WTC11 (cell line): Measurements from ENCODE around the gene CRYBB2. TPM values are rescaled to one million over a fixed set of nuclear protein-coding genes. Genes with fewer than 3 reads are reported as not detected.

ENCODE experiments used
- ATAC-seq: fragments of 200-7000 bp; cut with Tn5 transposase; 2 replicates; pipeline ENCODE4 v1.10.0; 2021; ENCODE audit warnings: mild to moderate bottlenecking, moderate library complexity
- CTCF ChIA-PET: fragments of 300-600 bp; sonication (Branson Sonifier 250); formaldehyde crosslinking; loops from one replicate; lab custom pipeline; 2021; ENCODE audit warnings: antibody characterized with exemption; lab: Charles Lee
- POLR2A ChIA-PET: fragments of 350-600 bp; sonication (Branson Sonifier 250); formaldehyde crosslinking; loops from one replicate; lab custom pipeline; 2021; ENCODE audit warnings: antibody characterized with exemption; lab: Charles Lee
- DNase-seq: peaks from one replicate; pipeline ENCODE4 v3.0.0; 2021; ENCODE audit warnings: low spot score
- H3K27ac Mint-ChIP-seq: 2 replicates; pipeline ENCODE4 v1.8.0; 2021; ENCODE audit warnings: mixed read lengths
- H3K27me3 Mint-ChIP-seq: 2 replicates; pipeline ENCODE4 v1.8.0; 2021; ENCODE audit warnings: low read depth, mild to moderate bottlenecking, moderate library complexity, mixed read lengths
- H3K36me3 Mint-ChIP-seq: 2 replicates; pipeline ENCODE4 v1.8.0; 2021; ENCODE audit warnings: mixed read lengths
- H3K4me1 Mint-ChIP-seq: 2 replicates; pipeline ENCODE4 v1.8.0; 2022; ENCODE audit warnings: mixed read lengths
- H3K4me3 Mint-ChIP-seq: 2 replicates; pipeline ENCODE4 v1.8.0; 2021; ENCODE audit warnings: mild to moderate bottlenecking, moderate library complexity, mixed read lengths
- H3K9me3 Mint-ChIP-seq: 2 replicates; pipeline ENCODE4 v1.8.0; 2021; ENCODE audit warnings: mixed read lengths
- CREB1 ChIP-seq: sonication (generic); formaldehyde crosslinking; IDR thresholded peaks from 2 replicates; pipeline ENCODE4 v1.8.0; 2023; ENCODE audit warnings: mild to moderate bottlenecking, missing genetic modification reagents
- E2F1 ChIP-seq: sonication (generic); formaldehyde crosslinking; IDR thresholded peaks from 2 replicates; pipeline ENCODE4 v1.8.0; 2022; ENCODE audit warnings: mild to moderate bottlenecking, missing genetic modification reagents
- FOXJ3 ChIP-seq: sonication (generic); formaldehyde crosslinking; IDR thresholded peaks from 2 replicates; pipeline ENCODE4 v1.9.0; 2021; ENCODE audit warnings: missing genetic modification reagents, mild to moderate bottlenecking, borderline replicate concordance
- FOXP1 ChIP-seq: sonication (generic); formaldehyde crosslinking; IDR thresholded peaks from 2 replicates; pipeline ENCODE4 v1.8.0; 2022; ENCODE audit warnings: missing genetic modification reagents, mild to moderate bottlenecking, moderate library complexity, borderline replicate concordance
- HMGA2 ChIP-seq: fragments of 250-450 bp; sonication (Bioruptor Pico); IDR thresholded peaks from 2 replicates; pipeline ENCODE4 v1.4.0; 2021; ENCODE audit warnings: mild to moderate bottlenecking, moderate library complexity
- JUN ChIP-seq: sonication (generic); formaldehyde crosslinking; IDR thresholded peaks from 2 replicates; pipeline ENCODE4 v1.8.0; 2023; ENCODE audit warnings: mild to moderate bottlenecking, missing genetic modification reagents
- KAT7 ChIP-seq: sonication (generic); formaldehyde crosslinking; IDR thresholded peaks from 2 replicates; pipeline ENCODE4 v1.8.1; 2023; ENCODE audit warnings: missing genetic modification reagents, mild to moderate bottlenecking, borderline replicate concordance
- NR3C1 ChIP-seq: sonication (generic); formaldehyde crosslinking; conservative IDR thresholded peaks from 2 replicates; pipeline ENCODE4 v1.8.1; 2023; ENCODE audit warnings: low read depth, mild to moderate bottlenecking, missing genetic modification reagents
- PRDM15 ChIP-seq: sonication (generic); formaldehyde crosslinking; IDR thresholded peaks from 2 replicates; pipeline ENCODE4 v1.8.0; 2022; ENCODE audit warnings: missing genetic modification reagents
- RORB ChIP-seq: fragments of 250-450 bp; sonication (Bioruptor Pico); IDR thresholded peaks from 2 replicates; pipeline ENCODE4 v1.9.0; 2021; ENCODE audit warnings: mild to moderate bottlenecking
- TP53 ChIP-seq: sonication (generic); formaldehyde crosslinking; IDR thresholded peaks from 2 replicates; pipeline ENCODE4 v1.8.1; 2023; ENCODE audit warnings: mild to moderate bottlenecking, missing genetic modification reagents
- ZNF219 ChIP-seq: sonication (generic); formaldehyde crosslinking; IDR thresholded peaks from 2 replicates; pipeline ENCODE4 v1.8.0; 2023; ENCODE audit warnings: missing genetic modification reagents, mild to moderate bottlenecking, borderline replicate concordance
- ZNF232 ChIP-seq: sonication (generic); formaldehyde crosslinking; IDR thresholded peaks from 2 replicates; pipeline ENCODE4 v1.8.0; 2022; ENCODE audit warnings: mild to moderate bottlenecking, missing genetic modification reagents
- ZNF263 ChIP-seq: sonication (generic); formaldehyde crosslinking; IDR thresholded peaks from 2 replicates; pipeline ENCODE4 v1.8.1; 2022; ENCODE audit warnings: low read depth, mild to moderate bottlenecking, moderate library complexity, missing genetic modification reagents
- ZNF423 ChIP-seq: fragments of 250-450 bp; sonication (Bioruptor Pico); IDR thresholded peaks from 2 replicates; pipeline ENCODE4 v2.1.2; 2022; ENCODE audit warnings: mild to moderate bottlenecking, moderate library complexity
- ZNF425 ChIP-seq: fragments of 250-450 bp; sonication (Bioruptor Pico); conservative IDR thresholded peaks from 2 replicates; pipeline ENCODE4 v1.9.0; 2021; ENCODE audit warnings: mild to moderate bottlenecking
- ZNF671 ChIP-seq: fragments of 250-450 bp; sonication (Bioruptor Pico); IDR thresholded peaks from 2 replicates; pipeline ENCODE4 v1.8.0; 2021; ENCODE audit warnings: mild to moderate bottlenecking
- total RNA-seq: library from RNA; stranded (reverse); gene quantifications from 3 replicates; pipeline ENCODE4 v1.2.3, GENCODE V29; 2021
- TF ChIP-seq, protein P1 (sequence below): sonication (generic); formaldehyde crosslinking; IDR thresholded peaks from 2 replicates; pipeline ENCODE4 v1.8.1; 2022; ENCODE audit warnings: low read depth, mild to moderate bottlenecking, moderate library complexity, missing genetic modification reagents, borderline replicate concordance
- TF ChIP-seq, protein P2 (sequence below): fragments of 250-450 bp; sonication (Bioruptor Pico); IDR thresholded peaks from 2 replicates; pipeline ENCODE4 v1.9.0; 2021; ENCODE audit warnings: mild to moderate bottlenecking

Gene CRYBB2
- total RNA-seq, 1 experiment from 2014 or later: 0.28 TPM

DNA sequence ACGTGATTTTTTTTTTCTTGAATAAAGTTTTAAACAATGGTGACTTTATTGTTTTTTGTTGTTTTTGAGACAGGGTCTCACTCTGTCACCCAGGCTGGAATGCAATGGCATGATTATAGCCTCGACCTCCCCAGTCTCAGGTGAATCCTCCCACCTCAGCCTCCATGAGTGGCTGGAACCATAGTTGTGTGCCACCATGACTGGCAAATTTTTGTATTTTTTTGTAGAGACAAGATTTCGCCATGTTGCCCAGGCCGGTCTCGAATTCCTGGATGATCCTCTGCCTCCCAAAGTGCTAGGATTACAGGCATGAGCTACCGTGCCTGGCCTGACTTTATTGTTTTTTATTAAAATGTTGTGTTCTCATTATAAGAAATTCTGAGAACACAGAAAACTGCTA lies 32.0 kb upstream of the CRYBB2 start:
- no peak for TF ChIP-seq ZNF671 (CRISPR knock-in tag)
- no peak for TF ChIP-seq FOXP1 (CRISPR knock-in tag)
- no peak for TF ChIP-seq NR3C1 (CRISPR knock-in tag)
- no peak for TF ChIP-seq JUN (CRISPR knock-in tag)
- no peak for TF ChIP-seq ZNF232
- TF ChIP-seq ZNF219 (CRISPR knock-in tag): no peak
- no peak for TF ChIP-seq KAT7 (CRISPR knock-in tag)
- TF ChIP-seq HMGA2: no peak
- TF ChIP-seq, protein P1, sequence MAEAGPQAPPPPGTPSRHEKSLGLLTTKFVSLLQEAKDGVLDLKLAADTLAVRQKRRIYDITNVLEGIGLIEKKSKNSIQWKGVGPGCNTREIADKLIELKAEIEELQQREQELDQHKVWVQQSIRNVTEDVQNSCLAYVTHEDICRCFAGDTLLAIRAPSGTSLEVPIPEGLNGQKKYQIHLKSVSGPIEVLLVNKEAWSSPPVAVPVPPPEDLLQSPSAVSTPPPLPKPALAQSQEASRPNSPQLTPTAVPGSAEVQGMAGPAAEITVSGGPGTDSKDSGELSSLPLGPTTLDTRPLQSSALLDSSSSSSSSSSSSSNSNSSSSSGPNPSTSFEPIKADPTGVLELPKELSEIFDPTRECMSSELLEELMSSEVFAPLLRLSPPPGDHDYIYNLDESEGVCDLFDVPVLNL (CRISPR knock-in tag): no peak
- TF ChIP-seq ZNF423 (CRISPR knock-in tag): no peak
- no peak for TF ChIP-seq FOXJ3 (CRISPR knock-in tag)
- TF ChIP-seq PRDM15 (CRISPR knock-in tag): no peak
- no peak for TF ChIP-seq RORB (CRISPR knock-in tag)
- TF ChIP-seq, protein P2, sequence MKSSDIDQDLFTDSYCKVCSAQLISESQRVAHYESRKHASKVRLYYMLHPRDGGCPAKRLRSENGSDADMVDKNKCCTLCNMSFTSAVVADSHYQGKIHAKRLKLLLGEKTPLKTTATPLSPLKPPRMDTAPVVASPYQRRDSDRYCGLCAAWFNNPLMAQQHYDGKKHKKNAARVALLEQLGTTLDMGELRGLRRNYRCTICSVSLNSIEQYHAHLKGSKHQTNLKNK (CRISPR knock-in tag): no peak
- TF ChIP-seq E2F1 (CRISPR knock-in tag): no peak
- no peak for TF ChIP-seq CREB1 (CRISPR knock-in tag)
- no peak for TF ChIP-seq ZNF425 (CRISPR knock-in tag)
- no peak for TF ChIP-seq TP53 (CRISPR knock-in tag)
- TF ChIP-seq ZNF263 (CRISPR knock-in tag): no peak
- TF ChIP-seq, all 79 proteins: peak for 0

More for the DNA sequence above, 32.0 kb upstream of the CRYBB2 start:
- DNase-seq (no peak), ATAC-seq (no peak)
- Mint-ChIP-seq H3K4me1 (no peaks in the 10 kb centered on the region), H3K27me3 (no peaks in the 10 kb centered on the region), H3K36me3 (peaks cover 21% of the 10 kb centered on the region), H3K4me3 (no peak overlapping the region), H3K9me3 (peaks cover 10% of the 10 kb centered on the region; the same call in 1 of the 2 replicates), H3K27ac (no peak overlapping the region)
- POLR2A ChIA-PET: no interaction called here
- CTCF ChIA-PET: interaction anchor here (1.3 kb wide), 1 partner anchor 15 kb away, joined by 5 read pairs; no protein-coding TSS in a partner anchor
